Thyroid gland (tissue), 4 donors: ENCODE data around the gene C19orf25.

Experiments used
- POLR2A ChIP-seq, 2 donors: fragments of 450-650 bp; IDR thresholded peaks; one replicate each; pipeline ENCODE4 v1.6.1; 2017; ENCODE audit warnings: antibody characterized with exemption in 2 of 2, mild to moderate bottlenecking in 2 of 2, moderate library complexity in 1 of 2
- TF ChIP-seq, protein P1 (sequence below), 6 experiments: fragments of 200-600 bp in 3 of 6; fragments of 450-650 bp in 3 of 6; sonication (generic) in 3 of 6; IDR thresholded peaks; one replicate each; pipeline ENCODE4 v1.5.1; 2016 to 2019; ENCODE audit warnings: antibody characterized with exemption in 6 of 6, mild to moderate bottlenecking in 2 of 6, inconsistent platforms in 1 of 6, moderate library complexity in 1 of 6

DNA sequence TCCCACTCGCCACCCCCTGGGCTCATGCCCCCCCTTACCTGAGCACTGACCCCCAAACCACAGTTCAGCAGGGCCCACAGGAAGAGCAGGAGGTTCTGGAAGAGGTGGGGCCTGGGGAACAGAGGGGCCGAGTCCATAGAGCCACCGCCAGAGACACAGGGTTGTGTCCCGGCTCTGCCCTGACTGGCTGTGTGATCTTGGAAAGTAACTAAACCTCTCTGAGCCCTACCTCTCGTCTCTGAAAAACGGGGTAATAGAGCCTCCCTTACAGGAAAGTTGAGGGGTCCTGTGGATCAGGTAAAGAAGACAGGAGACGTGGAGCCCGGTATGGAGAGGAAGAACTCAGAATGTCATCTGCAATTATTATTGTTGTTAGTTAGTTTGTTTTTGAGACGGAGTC is 31.8 kb upstream of the C19orf25 start:
- no peak for TF ChIP-seq POLR2A (IDR thresholded peaks at IDR 0.05)
- TF ChIP-seq, protein P1, sequence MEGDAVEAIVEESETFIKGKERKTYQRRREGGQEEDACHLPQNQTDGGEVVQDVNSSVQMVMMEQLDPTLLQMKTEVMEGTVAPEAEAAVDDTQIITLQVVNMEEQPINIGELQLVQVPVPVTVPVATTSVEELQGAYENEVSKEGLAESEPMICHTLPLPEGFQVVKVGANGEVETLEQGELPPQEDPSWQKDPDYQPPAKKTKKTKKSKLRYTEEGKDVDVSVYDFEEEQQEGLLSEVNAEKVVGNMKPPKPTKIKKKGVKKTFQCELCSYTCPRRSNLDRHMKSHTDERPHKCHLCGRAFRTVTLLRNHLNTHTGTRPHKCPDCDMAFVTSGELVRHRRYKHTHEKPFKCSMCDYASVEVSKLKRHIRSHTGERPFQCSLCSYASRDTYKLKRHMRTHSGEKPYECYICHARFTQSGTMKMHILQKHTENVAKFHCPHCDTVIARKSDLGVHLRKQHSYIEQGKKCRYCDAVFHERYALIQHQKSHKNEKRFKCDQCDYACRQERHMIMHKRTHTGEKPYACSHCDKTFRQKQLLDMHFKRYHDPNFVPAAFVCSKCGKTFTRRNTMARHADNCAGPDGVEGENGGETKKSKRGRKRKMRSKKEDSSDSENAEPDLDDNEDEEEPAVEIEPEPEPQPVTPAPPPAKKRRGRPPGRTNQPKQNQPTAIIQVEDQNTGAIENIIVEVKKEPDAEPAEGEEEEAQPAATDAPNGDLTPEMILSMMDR (IDR thresholded peaks at IDR 0.05): no peak
